NCI-H446 treated with DMSO at 0.1 percent for 48 hours (cell line): ENCODE results near the gene SETBP1.
A peak's percentile ranks its signal among the peaks of the same experiment; 100 is the strongest.

Experiments used
- DNase-seq: peaks from one replicate; lab custom pipeline; 2025; lab: John Stamatoyannopoulos, UW

The SETBP1 gene

GRCh38 chr18:44816477-44816876 is 135.8 kb downstream of the SETBP1 start:
- DNase-seq: no peak

- DNase-seq: no peak
Observed at GRCh38 chr18:44817831-44818473, 137.3 kb downstream of the SETBP1 start.

- DNase-seq: no peak
Observed at GRCh38 chr18:44818668-44819403, 138.1 kb downstream of the SETBP1 start.

GRCh38 chr18:44819944-44820510 is 139.3 kb downstream of the SETBP1 start:
- peak; percentile 63 for DNase-seq

- no peak for DNase-seq
Observed at GRCh38 chr18:44821924-44822323, 141.2 kb downstream of the SETBP1 start.

- DNase-seq: no peak
Observed at GRCh38 chr18:44823286-44823685, 142.6 kb downstream of the SETBP1 start.

- peak; percentile 5 for DNase-seq
Observed at GRCh38 chr18:44823782-44824181, 143.1 kb downstream of the SETBP1 start.

GRCh38 chr18:44824884-44825283 is 144.2 kb downstream of the SETBP1 start:
- no peak for DNase-seq

GRCh38 chr18:44826418-44827259 is 146.0 kb downstream of the SETBP1 start:
- peak; percentile 87 for DNase-seq

GRCh38 chr18:44828080-44828479 is 147.4 kb downstream of the SETBP1 start:
- no peak for DNase-seq

GRCh38 chr18:44830581-44830980 is 149.9 kb downstream of the SETBP1 start:
- no peak for DNase-seq

- DNase-seq: no peak
Observed at GRCh38 chr18:44833786-44834185, 153.1 kb downstream of the SETBP1 start.

GRCh38 chr18:44834867-44835469 is 154.3 kb downstream of the SETBP1 start:
- no peak for DNase-seq

GRCh38 chr18:44835703-44836102 is 155.0 kb downstream of the SETBP1 start:
- DNase-seq: no peak

GRCh38 chr18:44836263-44836662 is 155.6 kb downstream of the SETBP1 start:
- DNase-seq: no peak

GRCh38 chr18:44837482-44838180 is 156.9 kb downstream of the SETBP1 start:
- DNase-seq: no peak

- no peak for DNase-seq
Observed at GRCh38 chr18:44838971-44839666, 158.4 kb downstream of the SETBP1 start.

GRCh38 chr18:44840058-44840790 is 159.5 kb downstream of the SETBP1 start:
- peak; percentile 96 for DNase-seq

- no peak for DNase-seq
Observed at GRCh38 chr18:44841221-44841620, 160.5 kb downstream of the SETBP1 start.
